OCI-LY3 (cell line): ENCODE results near the gene SPA17.

Experiments used
- H2AFZ ChIP-seq: fragments of 200-600, 300-600 bp; shearing (Covaris generic); 2 replicates; pipeline ENCODE4 v1.6.0; 2014; ENCODE audit warnings: antibody characterized with exemption, low read depth, low read length
- H3K27ac ChIP-seq: fragments of 200-600, 300-600 bp; sonication (generic); 2 replicates; pipeline ENCODE4 v1.5.1; 2014; ENCODE audit warnings: mild to moderate bottlenecking, low read length, moderate library complexity, mixed read lengths
- H3K27me3 ChIP-seq: fragments of 200-600, 300-600 bp; sonication (generic); 2 replicates; pipeline ENCODE4 v1.6.1; 2014; ENCODE audit warnings: low read depth, low read length, mixed read lengths
- H3K36me3 ChIP-seq: fragments of 200-600, 300-600 bp; sonication (generic); replicated peaks from 2 replicates; pipeline ENCODE3; 2014; ENCODE audit warnings: low read depth, low read length, mixed read lengths
- H3K4me1 ChIP-seq: fragments of 300-600, 200-600 bp; sonication (generic); 2 replicates; pipeline ENCODE4 v1.6.1; 2014; ENCODE audit warnings: low read length, mixed read lengths
- H3K4me2 ChIP-seq: fragments of 200-600, 300-600 bp; sonication (generic); 2 replicates; pipeline ENCODE4 v1.6.1; 2014; ENCODE audit warnings: low read length, mixed read lengths
- H3K4me3 ChIP-seq: fragments of 300-600, 200-600 bp; sonication (generic); 2 replicates; pipeline ENCODE4 v1.5.1; 2014; ENCODE audit warnings: antibody characterized with exemption, mild to moderate bottlenecking, low read length, moderate library complexity
- H3K79me2 ChIP-seq: fragments of 300-600, 200-600 bp; shearing (Covaris generic); 2 replicates; pipeline ENCODE4 v1.6.1; 2014; ENCODE audit warnings: mild to moderate bottlenecking, low read length, mixed read lengths
- H3K9ac ChIP-seq: fragments of 300-600, 200-600 bp; shearing (Covaris generic); 2 replicates; pipeline ENCODE4 v1.6.0; 2014; ENCODE audit warnings: mild to moderate bottlenecking, low read length, moderate library complexity
- H3K9me3 ChIP-seq: fragments of 200-600, 300-600 bp; shearing (Covaris generic); 2 replicates; pipeline ENCODE4 v1.6.1; 2014; ENCODE audit warnings: low read length, mixed read lengths; ENCODE audit not compliant: insufficient read depth
- H4K20me1 ChIP-seq: fragments of 200-600, 300-600 bp; sonication (generic); 2 replicates; pipeline ENCODE4 v1.6.1; 2016; ENCODE audit warnings: low read length, mixed read lengths; ENCODE audit not compliant: insufficient read depth
- CTCF ChIP-seq: fragments of 200-600, 300-600 bp; sonication (generic); IDR thresholded peaks from 2 replicates; pipeline ENCODE4 v1.5.1; 2014; ENCODE audit warnings: antibody characterized with exemption, low read length, low read depth
- EZH2phosphoT487 ChIP-seq: fragments of 200-600 bp; shearing (Covaris generic); IDR thresholded peaks from 2 replicates; pipeline ENCODE4 v1.6.1; 2018; ENCODE audit warnings: antibody characterized with exemption, mixed run types, low read depth

The SPA17 gene

GRCh38 chr11:124673333-124674167, at the start of gene SPA17, which contains the start of gene SIAE:
SPA17 (plus strand) TSS chr11:124673904; CDS start chr11:124675265, 1,361 bp downstream.
SIAE (minus strand) TSS chr11:124673739; CDS start chr11:124673708, 31 bp downstream.
- Histone ChIP-seq H2AFZ (peak within 1 kb of the TSS; percentile 62; the same call in 1 of the 2 replicates), H3K4me1 (peaks cover 15% of the 10 kb centered on the region), H3K27ac (no peak within 1 kb of the TSS)

GRCh38 chr11:124625504-124626168, 48.1 kb upstream of the SPA17 start:
- Histone ChIP-seq H3K36me3 (peaks cover 45% of the 10 kb centered on the region), H3K27ac (no peak overlapping the region), H3K4me2 (no peak overlapping the region), H4K20me1 (peaks cover 6% of the 10 kb centered on the region), H3K27me3 (no peaks in the 10 kb centered on the region), H3K4me3 (no peak overlapping the region), H3K4me1 (peaks cover 11% of the 10 kb centered on the region), H3K9ac (no peak overlapping the region), H3K9me3 (no peaks in the 10 kb centered on the region), H3K79me2 (peaks cover 28% of the 10 kb centered on the region), H2AFZ (no peak overlapping the region)
- TF ChIP-seq EZH2phosphoT487 (no peak), CTCF (no peak)

More at GRCh38 chr11:124673333-124674167, at the start of gene SPA17, which contains the start of gene SIAE:
- peak within 1 kb of the TSS; percentile 79 for H3K4me2 ChIP-seq
- no peaks in the 10 kb centered on the region for H3K36me3 ChIP-seq
- H4K20me1 ChIP-seq = no peaks in the 10 kb centered on the region
- no peaks in the 10 kb centered on the region for H3K27me3 ChIP-seq
- no peaks in the 10 kb centered on the region for H3K9me3 ChIP-seq
- TF ChIP-seq CTCF = no peak
- TF ChIP-seq EZH2phosphoT487 = no peak
- H3K4me3 ChIP-seq = peak within 1 kb of the TSS; percentile 93
- no peaks in the 10 kb centered on the region for H3K79me2 ChIP-seq
- peak within 1 kb of the TSS; percentile 78 for H3K9ac ChIP-seq

- Histone ChIP-seq H3K27me3 (no peaks in the 10 kb centered on the region), H3K9me3 (no peaks in the 10 kb centered on the region), H4K20me1 (peaks cover 6% of the 10 kb centered on the region), H3K9ac (no peak overlapping the region), H3K36me3 (peaks cover 63% of the 10 kb centered on the region), H2AFZ (no peak overlapping the region), H3K4me1 (peaks cover 8% of the 10 kb centered on the region), H3K4me2 (no peak overlapping the region), H3K4me3 (no peak overlapping the region), H3K79me2 (peaks cover 28% of the 10 kb centered on the region), H3K27ac (no peak overlapping the region)
- no peak for TF ChIP-seq CTCF
- no peak for TF ChIP-seq EZH2phosphoT487
Measured at GRCh38 chr11:124627546-124627945, 46.2 kb upstream of the SPA17 start.

GRCh38 chr11:124629961-124630360, 43.7 kb upstream of the SPA17 start:
- no peaks in the 10 kb centered on the region for H4K20me1 ChIP-seq
- no peak overlapping the region for H3K27ac ChIP-seq
- H3K4me2 ChIP-seq = no peak overlapping the region
- no peak overlapping the region for H3K4me3 ChIP-seq
- no peaks in the 10 kb centered on the region for H3K27me3 ChIP-seq
- no peaks in the 10 kb centered on the region for H3K4me1 ChIP-seq
- no peaks in the 10 kb centered on the region for H3K9me3 ChIP-seq
- H2AFZ ChIP-seq = no peak overlapping the region
- TF ChIP-seq CTCF = no peak
- TF ChIP-seq EZH2phosphoT487 = no peak
- no peak overlapping the region for H3K9ac ChIP-seq
- peaks cover 74% of the 10 kb centered on the region for H3K36me3 ChIP-seq
- H3K79me2 ChIP-seq = peaks cover 4% of the 10 kb centered on the region; the same call in 1 of the 2 replicates
